Vagina (tissue), 2 donors: ENCODE results near the gene HES7. TPM values are rescaled to one million over a fixed set of nuclear protein-coding genes. Genes with fewer than 3 reads are reported as not detected.

ENCODE experiments used
- DNase-seq, 2 donors: peaks; one replicate each; pipeline ENCODE4 v3.0.0-alpha.2; 2017; ENCODE audit errors: extremely low spot score in 2 of 2
- H3K27ac ChIP-seq: fragments of 200-600 bp; sonication (generic); one replicate; pipeline ENCODE4 v1.5.1; 2019
- H3K27me3 ChIP-seq: fragments of 200-600 bp; sonication (generic); one replicate; pipeline ENCODE4 v1.5.1; 2019
- H3K36me3 ChIP-seq, 2 donors: fragments of 200-600 bp; sonication (generic); one replicate each; pipeline ENCODE4 v1.5.1; 2017 to 2019
- H3K4me1 ChIP-seq: fragments of 200-600 bp; sonication (generic); one replicate; pipeline ENCODE4 v1.5.1; 2019
- H3K4me3 ChIP-seq, 2 donors: fragments of 200-600 bp; sonication (generic); 1 replicate in 1 of 2; 2 replicates in 1 of 2; pipeline ENCODE4 v1.5.1; 2016 to 2019
- H3K9me3 ChIP-seq: fragments of 200-600 bp; sonication (generic); one replicate; pipeline ENCODE4 v1.5.1; 2019
- CTCF ChIP-seq, 3 experiments: fragments of 450-650 bp in 2 of 3; fragments of 200-600 bp in 1 of 3; sonication (generic) in 1 of 3; IDR thresholded peaks; one replicate each; pipeline ENCODE4 v1.5.1; 2017 to 2019; ENCODE audit warnings: antibody characterized with exemption in 3 of 3, mild to moderate bottlenecking in 2 of 3, moderate library complexity in 2 of 3
- POLR2A ChIP-seq, 2 donors: fragments of 450-650 bp; IDR thresholded peaks; one replicate each; pipeline ENCODE4 v1.6.1; 2017; ENCODE audit warnings: antibody characterized with exemption in 2 of 2, mild to moderate bottlenecking in 2 of 2, moderate library complexity in 2 of 2
- POLR2AphosphoS5 ChIP-seq, 2 donors: sonication (generic); formaldehyde crosslinking; IDR thresholded peaks; one replicate each; pipeline ENCODE4 v1.9.0; 2017; ENCODE audit warnings: antibody characterized with exemption in 2 of 2, mild to moderate bottlenecking in 2 of 2, low read depth in 1 of 2; ENCODE audit not compliant: insufficient read depth in 1 of 2
- intact Hi-C: fragments of 100-400 bp; cut with DNase I; formaldehyde crosslinking; loops from one replicate; pipeline ENCODE4 v1.15.1; 2023
- total RNA-seq: library from RNA; depleted of rRNA; stranded (reverse); fragments of >200 nt; gene quantifications from one replicate; pipeline ENCODE4 v1.2.3, GENCODE V29; 2016

The HES7 gene
- total RNA-seq, 1 donor from 2014 or later, result not detected

- intact Hi-C loops, result no loop called here
- TF ChIP-seq POLR2AphosphoS5 (IDR thresholded peaks at IDR 0.05; ENCODE audit: insufficient read depth in 1 of 2, low read depth in 1 of 2) (peak in 1 of 2 donors; percentile 20), POLR2A (IDR thresholded peaks at IDR 0.05) (no peak)
- no peak for DNase-seq
These were observed 18.4 kb upstream of the HES7 start for GRCh38 chr17:8142158-8142886.

GRCh38 chr17:8141741-8142140 is 17.8 kb upstream of the HES7 start:
- H3K36me3 ChIP-seq, result peaks cover 19 to 76% of the 10 kb centered on the region in 2 donors
- H3K4me3 ChIP-seq, result no peak overlapping the region
- no peaks in the 10 kb centered on the region for H3K27me3 ChIP-seq
- TF ChIP-seq CTCF (IDR thresholded peaks at IDR 0.05) (no peak), POLR2AphosphoS5 (IDR thresholded peaks at IDR 0.05; ENCODE audit: insufficient read depth in 1 of 2, low read depth in 1 of 2) (no peak), POLR2A (IDR thresholded peaks at IDR 0.05) (no peak)
- no peaks in the 10 kb centered on the region for H3K9me3 ChIP-seq
- intact Hi-C loops, result no loop called here
- peaks cover 23% of the 10 kb centered on the region for H3K4me1 ChIP-seq
- H3K27ac ChIP-seq, result peak overlapping the region; percentile 1
- no peak for DNase-seq

More at GRCh38 chr17:8142158-8142886, 18.4 kb upstream of the HES7 start:
- Histone ChIP-seq H3K4me1 (peaks cover 23% of the 10 kb centered on the region), H3K4me3 (no peak overlapping the region), H3K27me3 (no peaks in the 10 kb centered on the region), H3K36me3 (peaks cover 22 to 82% of the 10 kb centered on the region in 2 donors), H3K9me3 (no peaks in the 10 kb centered on the region), H3K27ac (peak overlapping the region; percentile 1)

- H3K27ac ChIP-seq, result peak overlapping the region; percentile 94
- TF ChIP-seq POLR2A (IDR thresholded peaks at IDR 0.05) (no peak), POLR2AphosphoS5 (IDR thresholded peaks at IDR 0.05; ENCODE audit: insufficient read depth in 1 of 2, low read depth in 1 of 2) (peak in 1 of 2 donors; percentile 2), CTCF (IDR thresholded peaks at IDR 0.05) (no peak)
- no peak overlapping the region for H3K4me3 ChIP-seq
- H3K4me1 ChIP-seq, result peaks cover 23% of the 10 kb centered on the region
- peaks cover 14 to 69% of the 10 kb centered on the region in 2 donors for H3K36me3 ChIP-seq
- no peaks in the 10 kb centered on the region for H3K27me3 ChIP-seq
- intact Hi-C loops, result no loop called here
- H3K9me3 ChIP-seq, result no peaks in the 10 kb centered on the region
- no peak for DNase-seq
These were observed 17.1 kb upstream of the HES7 start for GRCh38 chr17:8141045-8141444.

GRCh38 chr17:8140065-8141029 is 16.4 kb upstream of the HES7 start:
- no peak for DNase-seq
- intact Hi-C loops, result no loop called here
- peak overlapping the region; percentile 94 for H3K27ac ChIP-seq
- TF ChIP-seq POLR2A (IDR thresholded peaks at IDR 0.05) (no peak), POLR2AphosphoS5 (IDR thresholded peaks at IDR 0.05; ENCODE audit: insufficient read depth in 1 of 2, low read depth in 1 of 2) (peak in 1 of 2 donors; percentile 49), CTCF (IDR thresholded peaks at IDR 0.05) (no peak)
- peaks cover 23% of the 10 kb centered on the region for H3K4me1 ChIP-seq
- no peaks in the 10 kb centered on the region for H3K27me3 ChIP-seq
- no peak overlapping the region for H3K4me3 ChIP-seq
- H3K36me3 ChIP-seq, result peaks cover 12 to 62% of the 10 kb centered on the region in 2 donors
- H3K9me3 ChIP-seq, result no peaks in the 10 kb centered on the region

- Histone ChIP-seq H3K9me3 (no peaks in the 10 kb centered on the region), H3K4me3 (peak overlapping the region; percentile 26 to 29), H3K4me1 (peaks cover 23% of the 10 kb centered on the region), H3K27me3 (no peaks in the 10 kb centered on the region), H3K36me3 (peaks cover 3 to 47% of the 10 kb centered on the region in 2 donors), H3K27ac (peak overlapping the region; percentile 94)
- intact Hi-C loops, result no loop called here
- TF ChIP-seq POLR2AphosphoS5 (IDR thresholded peaks at IDR 0.05; ENCODE audit: insufficient read depth in 1 of 2, low read depth in 1 of 2) (peak; percentile 94 to 97), CTCF (IDR thresholded peaks at IDR 0.05) (peak; percentile 71 to 92 (median 83)), POLR2A (IDR thresholded peaks at IDR 0.05) (peak in 1 of 2 donors; percentile 52)
- DNase-seq, result no peak
These were observed 14.9 kb upstream of the HES7 start for GRCh38 chr17:8138672-8139371.
